SK-N-SH (cell line): Measurements from ENCODE around the gene SPTBN1. TPM values are rescaled to one million over a fixed set of nuclear protein-coding genes. Genes with fewer than 3 reads are reported as not detected.
A peak's percentile ranks its signal among the peaks of the same experiment; 100 is the strongest.

ENCODE experiments used
- CTCF ChIA-PET: fragments of 300-600, 350-600 bp; formaldehyde crosslinking; extraction: SDS; loops from one replicate; lab custom pipeline; 2021; lab: Yijun Ruan, JAX
- POLR2A ChIA-PET: fragments of 350-600 bp; sonication (Branson Sonifier 250); formaldehyde crosslinking; extraction: SDS; loops from one replicate; lab custom pipeline; 2020; ENCODE audit warnings: antibody characterized with exemption, inconsistent platforms; lab: Yijun Ruan, JAX
- DNase-seq: peaks from one replicate; pipeline ENCODE4 v3.0.0; 2012
- H2AFZ ChIP-seq: fragments of 200-600 bp; sonication (generic); 2 replicates; pipeline ENCODE4 v1.8.1; 2016; ENCODE audit warnings: antibody characterized with exemption, mild to moderate bottlenecking, low read depth
- H3F3A ChIP-seq: fragments of 200-600 bp; sonication (generic); replicated peaks from 2 replicates; pipeline ENCODE3; 2016; ENCODE audit warnings: antibody characterized with exemption, mild to moderate bottlenecking; ENCODE audit not compliant: insufficient read depth
- H3K27ac ChIP-seq, 2 experiments: fragments of 200-500 bp in 1 of 2; fragments of 200-600 bp in 1 of 2; sonication (Bioruptor generic) in 1 of 2; sonication (generic), shearing (Covaris generic) in 1 of 2; 2 replicates each; pipeline versions ENCODE4 v1.5.1 to v1.6.1; 2014 to 2016; ENCODE audit warnings: low read depth in 2 of 2, inconsistent platforms in 1 of 2, low read length in 1 of 2, mild to moderate bottlenecking in 1 of 2, mixed read lengths in 1 of 2
- H3K27me3 ChIP-seq: fragments of 200-600 bp; sonication (generic), shearing (Covaris generic); 2 replicates; pipeline ENCODE4 v1.6.1; 2016; ENCODE audit warnings: mixed run types; ENCODE audit not compliant: insufficient read depth
- H3K36me3 ChIP-seq, 2 experiments: fragments of 200-500 bp in 1 of 2; fragments of 200-600 bp in 1 of 2; sonication (Bioruptor generic) in 1 of 2; sonication (generic) in 1 of 2; replicated peaks in 1 of 2; 2 replicates each; pipeline versions ENCODE3 to v1.5.1; 2014 to 2016; ENCODE audit warnings: low read length in 1 of 2, mild to moderate bottlenecking in 1 of 2; ENCODE audit not compliant: insufficient read depth in 2 of 2, control insufficient read depth in 1 of 2
- H3K4me1 ChIP-seq, 2 experiments: fragments of 200-500 bp in 1 of 2; fragments of 200-600 bp in 1 of 2; sonication (Bioruptor generic) in 1 of 2; sonication (generic), shearing (Covaris generic) in 1 of 2; 2 replicates each; pipeline versions ENCODE4 v1.5.1 to v1.6.1; 2014 to 2016; ENCODE audit warnings: low read depth in 1 of 2, low read length in 1 of 2, mixed run types in 1 of 2; ENCODE audit not compliant: insufficient read depth in 2 of 2, control insufficient read depth in 1 of 2
- H3K4me2 ChIP-seq: fragments of 200-600 bp; sonication (generic), shearing (Covaris generic); 2 replicates; pipeline ENCODE4 v1.6.1; 2017; ENCODE audit warnings: mixed run types
- H3K4me3 ChIP-seq, 2 experiments: fragments of 200-500 bp in 1 of 2; fragments of 200-600 bp in 1 of 2; sonication (Bioruptor generic) in 1 of 2; sonication (generic), shearing (Covaris generic) in 1 of 2; 2 replicates each; pipeline versions ENCODE4 v1.5.1 to v1.8.1; 2014 to 2016; ENCODE audit warnings: low read depth in 2 of 2, inconsistent platforms in 1 of 2, low read length in 1 of 2, mild to moderate bottlenecking in 1 of 2, mixed read lengths in 1 of 2, moderate library complexity in 1 of 2
- H3K79me2 ChIP-seq: fragments of 200-600 bp; sonication (generic); 2 replicates; pipeline ENCODE4 v1.8.1; 2017; ENCODE audit warnings: mild to moderate bottlenecking; ENCODE audit not compliant: insufficient read depth
- H3K9ac ChIP-seq: fragments of 200-600 bp; sonication (generic); 2 replicates; pipeline ENCODE4 v1.6.1; 2017; ENCODE audit warnings: mixed run types
- H3K9me2 ChIP-seq: fragments of 200-600 bp; sonication (generic); 2 replicates; pipeline ENCODE4 v1.6.1; 2017; ENCODE audit warnings: mixed run types
- H3K9me3 ChIP-seq: fragments of 200-600 bp; sonication (generic); 2 replicates; pipeline ENCODE4 v1.6.1; 2017; ENCODE audit warnings: mixed run types, mild to moderate bottlenecking, moderate library complexity
- H4K20me1 ChIP-seq: fragments of 200-600 bp; sonication (generic); 2 replicates; pipeline ENCODE4 v1.6.1; 2017; ENCODE audit warnings: mild to moderate bottlenecking, mixed run types; ENCODE audit not compliant: insufficient read depth
- EP300 ChIP-seq, 2 experiments: IDR thresholded peaks; 2 replicates each; pipeline versions ENCODE4 v1.4.0 to v1.6.1; 2012; ENCODE audit warnings: borderline replicate concordance in 1 of 2, low read depth in 1 of 2, low read length in 1 of 2
- FOXJ3 ChIP-seq: sonication (generic); formaldehyde crosslinking; IDR thresholded peaks from 2 replicates; pipeline ENCODE4 v1.5.1; 2020; ENCODE audit warnings: mild to moderate bottlenecking, missing genetic modification reagents
- FOXM1 ChIP-seq: IDR thresholded peaks from 2 replicates; pipeline ENCODE4 v1.4.0; 2012; ENCODE audit warnings: low read depth, mild to moderate bottlenecking
- MEF2A ChIP-seq: IDR thresholded peaks from 2 replicates; pipeline ENCODE4 v1.4.0; 2012; ENCODE audit warnings: low read depth, borderline replicate concordance
- NFIC ChIP-seq: IDR thresholded peaks from 2 replicates; pipeline ENCODE4 v1.4.0; 2012; ENCODE audit warnings: borderline replicate concordance
- RAD21 ChIP-seq: IDR thresholded peaks from 2 replicates; pipeline ENCODE4 v1.6.1; 2012; ENCODE audit warnings: mild to moderate bottlenecking, low read length
- SIN3A ChIP-seq: IDR thresholded peaks from 2 replicates; pipeline ENCODE4 v1.6.1; 2012; ENCODE audit warnings: low read depth, mild to moderate bottlenecking, low read length, moderate library complexity, borderline replicate concordance
- SMC3 ChIP-seq: IDR thresholded peaks from 2 replicates; pipeline ENCODE4 v1.6.1; 2012; ENCODE audit warnings: low read depth, low read length, improper control_type of control experiment
- TAF1 ChIP-seq: IDR thresholded peaks from 2 replicates; pipeline ENCODE4 v1.6.1; 2012; ENCODE audit warnings: low read depth, mild to moderate bottlenecking, low read length, moderate library complexity, borderline replicate concordance
- TCF12 ChIP-seq: IDR thresholded peaks from 2 replicates; pipeline ENCODE4 v1.4.0; 2012
- YY1 ChIP-seq: IDR thresholded peaks from 2 replicates; pipeline ENCODE4 v1.4.0; 2012; ENCODE audit warnings: low read depth, mild to moderate bottlenecking
- WGBS: methylation state at CpG from one replicate; pipeline ENCODE4 v1.1.6; 2017; ENCODE audit warnings: low lambda C conversion rate; 5-methylcytosine and 5-hydroxymethylcytosine counted together
- polyA plus RNA-seq, 3 experiments: library from polyadenylated mRNA; depleted of rRNA; stranded (reverse); fragments of >200 nt; gene quantifications; 2 replicates each; pipeline ENCODE4 v1.2.3, GENCODE V29; 2012
- TF ChIP-seq, protein P1 (sequence below): fragments of 150-350 bp; IDR thresholded peaks from 2 replicates; pipeline ENCODE4 v1.6.1; 2016; ENCODE audit warnings: mild to moderate bottlenecking, low read depth, low read length
- TF ChIP-seq, protein P2 (sequence below): IDR thresholded peaks from 2 replicates; pipeline ENCODE4 v1.4.0; 2012; ENCODE audit warnings: low read depth, borderline replicate concordance
- TF ChIP-seq, protein P3 (sequence below): IDR thresholded peaks from 2 replicates; pipeline ENCODE4 v1.4.0; 2012; ENCODE audit warnings: low read depth
- TF ChIP-seq, protein P4 (sequence below): fragments of 200-600 bp; sonication (generic); IDR thresholded peaks from 2 replicates; pipeline ENCODE4 v1.6.1; 2017; ENCODE audit warnings: antibody characterized with exemption, mild to moderate bottlenecking, moderate library complexity

SPTBN1 gene
- polyA plus RNA-seq, 1 of the 3 experiments (the other 2 are of a cell fraction): 29.1 TPM

DNA sequence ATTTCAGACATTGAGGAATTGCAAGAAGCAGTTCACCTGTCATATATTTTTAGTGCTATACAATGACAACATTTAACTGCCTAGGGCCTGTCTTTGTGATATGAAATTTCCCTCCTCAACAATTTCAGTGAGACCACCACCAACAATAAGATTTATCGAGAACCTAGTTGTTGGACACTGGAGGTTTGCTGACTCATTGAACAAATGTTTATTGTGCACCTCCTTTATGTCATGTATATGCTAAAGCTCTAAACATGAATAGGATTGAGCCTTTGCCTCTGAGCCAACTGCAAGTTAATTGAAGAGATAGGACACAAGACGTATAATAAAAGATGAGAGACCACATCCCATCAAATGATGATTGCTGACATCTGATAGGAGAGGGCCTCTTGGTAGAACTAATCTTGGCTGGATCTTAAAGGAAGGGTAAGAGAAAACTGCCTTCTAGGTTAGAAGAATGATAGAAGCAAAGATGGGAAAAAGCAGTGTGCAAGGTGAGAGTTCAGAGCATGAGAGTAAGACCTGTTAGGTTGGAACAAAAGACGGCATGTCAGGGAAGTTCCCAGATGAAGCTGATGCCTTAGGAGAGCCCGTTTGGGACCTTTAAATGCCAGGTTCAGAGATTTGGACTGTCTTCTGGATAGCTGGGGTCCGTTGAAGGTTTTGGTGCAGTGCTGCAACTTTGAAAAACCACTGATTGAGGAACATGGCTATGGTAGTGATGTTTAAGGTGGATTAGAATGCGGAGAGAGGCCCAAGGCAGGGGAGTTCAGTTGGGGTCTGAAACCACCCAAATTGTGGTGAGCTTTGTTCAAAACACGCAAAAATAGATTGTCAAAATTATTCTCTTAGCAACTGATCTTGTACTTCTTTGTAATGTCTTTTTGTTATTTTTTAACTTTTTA lies 134.3 kb downstream of the SPTBN1 start:
- no peaks in the 10 kb centered on the region for H3K9me2 ChIP-seq
- ChIA-PET CTCF (interaction anchor here (0.6 to 1.6 kb wide), 4 partner anchors 14 to 44 kb away, joined by 3 read pairs; no protein-coding TSS in a partner anchor), POLR2A (no interaction called here)
- WGBS: 84% methylated on average over 7 of the region's 7 CpGs
- H3K4me1 ChIP-seq: peaks cover 28 to 34% of the 10 kb centered on the region in 2 experiments; a peak in 3 of 4 replicates
- no peak overlapping the region for H3K4me3 ChIP-seq
- H3K9me3 ChIP-seq: no peaks in the 10 kb centered on the region
- H3K27ac ChIP-seq: peak overlapping the region in 1 of 2 experiments; percentile 53; a peak in 2 of 4 replicates
- peaks cover 70% of the 10 kb centered on the region for H4K20me1 ChIP-seq
- H3K79me2 ChIP-seq: peaks cover 99% of the 10 kb centered on the region
- H3K4me2 ChIP-seq: no peak overlapping the region
- H3K36me3 ChIP-seq: peaks cover 2 to 11% of the 10 kb centered on the region in 2 experiments
- no peak for DNase-seq
- H3K27me3 ChIP-seq: no peaks in the 10 kb centered on the region
- no peak overlapping the region for H2AFZ ChIP-seq
- no peak overlapping the region for H3K9ac ChIP-seq
- peaks cover 11% of the 10 kb centered on the region for H3F3A ChIP-seq
- no peak for TF ChIP-seq FOXJ3 (CRISPR knock-in tag)
- TF ChIP-seq RAD21: no peak
- TF ChIP-seq, protein P1, sequence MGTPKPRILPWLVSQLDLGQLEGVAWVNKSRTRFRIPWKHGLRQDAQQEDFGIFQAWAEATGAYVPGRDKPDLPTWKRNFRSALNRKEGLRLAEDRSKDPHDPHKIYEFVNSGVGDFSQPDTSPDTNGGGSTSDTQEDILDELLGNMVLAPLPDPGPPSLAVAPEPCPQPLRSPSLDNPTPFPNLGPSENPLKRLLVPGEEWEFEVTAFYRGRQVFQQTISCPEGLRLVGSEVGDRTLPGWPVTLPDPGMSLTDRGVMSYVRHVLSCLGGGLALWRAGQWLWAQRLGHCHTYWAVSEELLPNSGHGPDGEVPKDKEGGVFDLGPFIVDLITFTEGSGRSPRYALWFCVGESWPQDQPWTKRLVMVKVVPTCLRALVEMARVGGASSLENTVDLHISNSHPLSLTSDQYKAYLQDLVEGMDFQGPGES: no peak
- TF ChIP-seq, protein P2, sequence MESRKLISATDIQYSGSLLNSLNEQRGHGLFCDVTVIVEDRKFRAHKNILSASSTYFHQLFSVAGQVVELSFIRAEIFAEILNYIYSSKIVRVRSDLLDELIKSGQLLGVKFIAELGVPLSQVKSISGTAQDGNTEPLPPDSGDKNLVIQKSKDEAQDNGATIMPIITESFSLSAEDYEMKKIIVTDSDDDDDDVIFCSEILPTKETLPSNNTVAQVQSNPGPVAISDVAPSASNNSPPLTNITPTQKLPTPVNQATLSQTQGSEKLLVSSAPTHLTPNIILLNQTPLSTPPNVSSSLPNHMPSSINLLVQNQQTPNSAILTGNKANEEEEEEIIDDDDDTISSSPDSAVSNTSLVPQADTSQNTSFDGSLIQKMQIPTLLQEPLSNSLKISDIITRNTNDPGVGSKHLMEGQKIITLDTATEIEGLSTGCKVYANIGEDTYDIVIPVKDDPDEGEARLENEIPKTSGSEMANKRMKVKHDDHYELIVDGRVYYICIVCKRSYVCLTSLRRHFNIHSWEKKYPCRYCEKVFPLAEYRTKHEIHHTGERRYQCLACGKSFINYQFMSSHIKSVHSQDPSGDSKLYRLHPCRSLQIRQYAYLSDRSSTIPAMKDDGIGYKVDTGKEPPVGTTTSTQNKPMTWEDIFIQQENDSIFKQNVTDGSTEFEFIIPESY: no peak
- TF ChIP-seq YY1: no peak
- no peak for TF ChIP-seq TAF1
- no peak for TF ChIP-seq SMC3
- no peak for TF ChIP-seq SIN3A
- TF ChIP-seq, protein P3, sequence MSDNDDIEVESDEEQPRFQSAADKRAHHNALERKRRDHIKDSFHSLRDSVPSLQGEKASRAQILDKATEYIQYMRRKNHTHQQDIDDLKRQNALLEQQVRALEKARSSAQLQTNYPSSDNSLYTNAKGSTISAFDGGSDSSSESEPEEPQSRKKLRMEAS: no peak

DNA sequence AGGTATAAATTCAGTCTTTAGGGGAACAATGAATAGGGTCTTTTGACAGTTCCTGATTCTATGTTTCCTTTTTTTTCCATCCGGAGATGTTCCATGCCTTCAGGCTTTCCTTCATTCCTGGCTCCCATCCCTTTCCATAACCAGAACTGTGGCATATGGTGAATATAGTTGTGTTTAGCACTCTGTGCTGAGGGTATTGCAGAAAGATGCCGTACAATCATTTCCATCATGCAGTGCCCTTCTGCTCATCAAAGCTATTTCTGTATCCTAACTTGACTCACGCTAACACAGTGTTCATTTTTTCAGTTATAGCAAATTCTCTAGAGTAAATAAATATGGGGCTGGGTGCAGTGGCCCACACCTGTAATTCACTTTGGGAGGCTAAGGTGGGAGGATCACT lies 135.4 kb downstream of the SPTBN1 start:
- ChIA-PET POLR2A (no interaction called here), CTCF (interaction anchor here (1.2 kb wide), 1 partner anchor 31 kb away, joined by 3 read pairs; no protein-coding TSS in a partner anchor)
- H3K27me3 ChIP-seq: no peaks in the 10 kb centered on the region
- no peak overlapping the region for H3K9ac ChIP-seq
- WGBS: 99% methylated on average over 3 of the region's 3 CpGs
- H3K9me2 ChIP-seq: no peaks in the 10 kb centered on the region
- H3K79me2 ChIP-seq: peaks cover 99% of the 10 kb centered on the region
- H3K4me1 ChIP-seq: peaks cover 20 to 26% of the 10 kb centered on the region in 2 experiments; a peak in 3 of 4 replicates
- H3F3A ChIP-seq: peaks cover 4% of the 10 kb centered on the region
- H3K4me3 ChIP-seq: no peak overlapping the region
- no peak overlapping the region for H3K4me2 ChIP-seq
- peaks cover 2 to 11% of the 10 kb centered on the region in 2 experiments for H3K36me3 ChIP-seq
- H3K27ac ChIP-seq: no peak overlapping the region; a peak in 1 of 4 replicates
- no peak overlapping the region for H2AFZ ChIP-seq
- H4K20me1 ChIP-seq: peaks cover 70% of the 10 kb centered on the region
- no peak for DNase-seq
- no peaks in the 10 kb centered on the region for H3K9me3 ChIP-seq
- TF ChIP-seq FOXM1: no peak
- TF ChIP-seq MEF2A: no peak
- TF ChIP-seq, protein P1: no peak
- TF ChIP-seq NFIC: no peak
- TF ChIP-seq TCF12: no peak
- TF ChIP-seq FOXJ3 (CRISPR knock-in tag): no peak
- TF ChIP-seq, protein P4, sequence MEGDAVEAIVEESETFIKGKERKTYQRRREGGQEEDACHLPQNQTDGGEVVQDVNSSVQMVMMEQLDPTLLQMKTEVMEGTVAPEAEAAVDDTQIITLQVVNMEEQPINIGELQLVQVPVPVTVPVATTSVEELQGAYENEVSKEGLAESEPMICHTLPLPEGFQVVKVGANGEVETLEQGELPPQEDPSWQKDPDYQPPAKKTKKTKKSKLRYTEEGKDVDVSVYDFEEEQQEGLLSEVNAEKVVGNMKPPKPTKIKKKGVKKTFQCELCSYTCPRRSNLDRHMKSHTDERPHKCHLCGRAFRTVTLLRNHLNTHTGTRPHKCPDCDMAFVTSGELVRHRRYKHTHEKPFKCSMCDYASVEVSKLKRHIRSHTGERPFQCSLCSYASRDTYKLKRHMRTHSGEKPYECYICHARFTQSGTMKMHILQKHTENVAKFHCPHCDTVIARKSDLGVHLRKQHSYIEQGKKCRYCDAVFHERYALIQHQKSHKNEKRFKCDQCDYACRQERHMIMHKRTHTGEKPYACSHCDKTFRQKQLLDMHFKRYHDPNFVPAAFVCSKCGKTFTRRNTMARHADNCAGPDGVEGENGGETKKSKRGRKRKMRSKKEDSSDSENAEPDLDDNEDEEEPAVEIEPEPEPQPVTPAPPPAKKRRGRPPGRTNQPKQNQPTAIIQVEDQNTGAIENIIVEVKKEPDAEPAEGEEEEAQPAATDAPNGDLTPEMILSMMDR: no peak
- no peak for TF ChIP-seq TAF1
- no peak for TF ChIP-seq EP300 (IDR thresholded peaks at IDR 0.05; ENCODE audit: borderline replicate concordance in 1 of 2, low read depth in 1 of 2, low read length in 1 of 2)
